H9 (cell line): Measurements from ENCODE around the gene DNM1. TPM values are rescaled to one million over a fixed set of nuclear protein-coding genes. Genes with fewer than 3 reads are reported as not detected.

Experiments
- DNase-seq: peaks from one replicate; pipeline ENCODE4 v3.0.0-alpha.2; 2017
- H2AFZ ChIP-seq: one replicate; pipeline ENCODE4 v1.6.1; 2013; ENCODE audit warnings: mild to moderate bottlenecking, low read length, control low read depth, moderate library complexity
- H2AK5ac ChIP-seq: 2 replicates; pipeline ENCODE4 v1.6.1; 2013; ENCODE audit warnings: low read length, control low read depth, mixed read lengths; ENCODE audit not compliant: insufficient read length
- H2BK120ac ChIP-seq: one replicate; pipeline ENCODE4 v1.6.1; 2013; ENCODE audit warnings: low read depth, mild to moderate bottlenecking, low read length, control low read depth, inconsistent platforms; ENCODE audit not compliant: poor library complexity, severe bottlenecking
- H2BK12ac ChIP-seq: 2 replicates; pipeline ENCODE4 v1.6.1; 2013; ENCODE audit warnings: low read length, control low read depth, mixed read lengths, low read depth; ENCODE audit not compliant: insufficient read length
- H2BK15ac ChIP-seq: 2 replicates; pipeline ENCODE4 v1.6.1; 2013; ENCODE audit warnings: low read depth, low read length, control low read depth
- H2BK20ac ChIP-seq: one replicate; pipeline ENCODE4 v1.6.1; 2013; ENCODE audit warnings: low read depth, mild to moderate bottlenecking, low read length, control low read depth, inconsistent platforms; ENCODE audit not compliant: poor library complexity, severe bottlenecking
- H2BK5ac ChIP-seq: 2 replicates; pipeline ENCODE4 v1.6.1; 2013; ENCODE audit warnings: low read length, control low read depth, mixed read lengths; ENCODE audit not compliant: insufficient read length
- H3K14ac ChIP-seq: 2 replicates; pipeline ENCODE4 v1.6.1; 2013; ENCODE audit warnings: low read length, control low read depth; ENCODE audit not compliant: insufficient read depth
- H3K18ac ChIP-seq: 2 replicates; pipeline ENCODE4 v1.6.1; 2013; ENCODE audit warnings: low read depth, mild to moderate bottlenecking, mixed read lengths, low read length, control low read depth; ENCODE audit not compliant: insufficient read length
- H3K23ac ChIP-seq: 2 replicates; pipeline ENCODE4 v1.6.1; 2013; ENCODE audit warnings: low read length, control low read depth, mixed read lengths, low read depth; ENCODE audit not compliant: insufficient read length
- H3K23me2 ChIP-seq: 2 replicates; pipeline ENCODE4 v1.6.1; 2013; ENCODE audit warnings: low read depth, mild to moderate bottlenecking, mixed read lengths, low read length, control low read depth; ENCODE audit not compliant: insufficient read length, poor library complexity, severe bottlenecking
- H3K27ac ChIP-seq: 2 replicates; pipeline ENCODE4 v1.5.1; 2013; ENCODE audit warnings: low read length, control low read depth, mixed read lengths, low read depth; ENCODE audit not compliant: insufficient read length
- H3K27me3 ChIP-seq: 2 replicates; pipeline ENCODE4 v1.6.1; 2013; ENCODE audit warnings: low read length, control low read depth, inconsistent platforms; ENCODE audit not compliant: insufficient read depth
- H3K4ac ChIP-seq: 2 replicates; pipeline ENCODE4 v1.6.1; 2013; ENCODE audit warnings: low read depth, mild to moderate bottlenecking, control low read depth, inconsistent platforms, low read length, moderate library complexity
- H3K4me1 ChIP-seq: 2 replicates; pipeline ENCODE4 v1.6.1; 2013; ENCODE audit warnings: low read length, control low read depth, inconsistent platforms; ENCODE audit not compliant: insufficient read depth
- H3K4me2 ChIP-seq: 2 replicates; pipeline ENCODE4 v1.6.1; 2013; ENCODE audit warnings: low read length, control low read depth, mixed read lengths; ENCODE audit not compliant: insufficient read length, insufficient read depth
- H3K56ac ChIP-seq: 2 replicates; pipeline ENCODE4 v1.6.1; 2013; ENCODE audit warnings: low read depth, mild to moderate bottlenecking, mixed read lengths, low read length, control low read depth; ENCODE audit not compliant: insufficient read length
- H3K79me1 ChIP-seq: 2 replicates; pipeline ENCODE4 v1.6.1; 2013; ENCODE audit warnings: low read depth, mild to moderate bottlenecking, moderate library complexity, low read length, control low read depth, inconsistent platforms; ENCODE audit not compliant: insufficient read depth, poor library complexity, severe bottlenecking
- H3K79me2 ChIP-seq: 2 replicates; pipeline ENCODE4 v1.6.1; 2013; ENCODE audit warnings: low read length, control low read depth, inconsistent platforms; ENCODE audit not compliant: insufficient read depth
- H3K9ac ChIP-seq: 2 replicates; pipeline ENCODE4 v1.6.1; 2013; ENCODE audit warnings: low read length, control low read depth, mixed read lengths; ENCODE audit not compliant: insufficient read length; ENCODE audit errors: extremely low read depth
- H3K9me3 ChIP-seq: one replicate; pipeline ENCODE4 v1.6.1; 2013; ENCODE audit warnings: low read depth, low read length, inconsistent platforms; ENCODE audit not compliant: control insufficient read depth
- H3T11ph ChIP-seq: one replicate; pipeline ENCODE4 v1.6.1; 2013; ENCODE audit warnings: mild to moderate bottlenecking, low read length, control low read depth, inconsistent platforms
- H4K20me1 ChIP-seq: one replicate; pipeline ENCODE4 v1.6.1; 2013; ENCODE audit not compliant: control insufficient read depth, insufficient read length, insufficient read depth
- H4K5ac ChIP-seq: 2 replicates; pipeline ENCODE4 v1.6.1; 2013; ENCODE audit warnings: low read depth, mild to moderate bottlenecking, mixed read lengths, low read length, control low read depth; ENCODE audit not compliant: insufficient read length
- H4K8ac ChIP-seq: replicated peaks from 2 replicates; pipeline ENCODE4 v1.6.1; 2013; ENCODE audit warnings: low read length, control low read depth, mixed read lengths, low read depth; ENCODE audit not compliant: insufficient read length
- H4K91ac ChIP-seq: 2 replicates; pipeline ENCODE4 v1.6.1; 2013; ENCODE audit warnings: low read depth, mild to moderate bottlenecking, moderate library complexity, mixed read lengths, low read length, control low read depth; ENCODE audit not compliant: insufficient read length
- H3K27ac Mint-ChIP-seq, 3 experiments: 2 replicates in 2 of 3; 3 replicates in 1 of 3; pipeline ENCODE4 v1.8.0; 2020 to 2021; ENCODE audit warnings: mixed read lengths in 3 of 3, mild to moderate bottlenecking in 1 of 3, moderate library complexity in 1 of 3
- H3K27me3 Mint-ChIP-seq: 2 replicates; pipeline ENCODE4 v1.8.0; 2021; ENCODE audit warnings: low read depth, mild to moderate bottlenecking, moderate library complexity, mixed read lengths
- H3K36me3 Mint-ChIP-seq, 3 experiments: 2 replicates in 2 of 3; 3 replicates in 1 of 3; pipeline ENCODE4 v1.8.0; 2020 to 2021; ENCODE audit warnings: low read depth in 3 of 3, mixed read lengths in 3 of 3; ENCODE audit not compliant: insufficient read depth in 1 of 3
- H3K4me1 Mint-ChIP-seq, 2 experiments: 2 replicates each; pipeline ENCODE4 v1.8.0; 2020; ENCODE audit warnings: mixed read lengths in 2 of 2
- H3K4me3 Mint-ChIP-seq, 2 experiments: 2 replicates in 1 of 2; 3 replicates in 1 of 2; pipeline ENCODE4 v1.8.0; 2020 to 2021; ENCODE audit warnings: mild to moderate bottlenecking in 2 of 2, mixed read lengths in 2 of 2, moderate library complexity in 1 of 2
- H3K9me3 Mint-ChIP-seq, 2 experiments: 2 replicates in 1 of 2; 3 replicates in 1 of 2; pipeline ENCODE4 v1.8.0; 2020; ENCODE audit warnings: mild to moderate bottlenecking in 2 of 2, mixed read lengths in 2 of 2, moderate library complexity in 1 of 2
- WGBS: extraction: QIAGEN DNeasy Blood & Tissue Kit; methylation state at CpG from one replicate; pipeline ENCODE4 v1.1.7; 2013; ENCODE audit warnings: missing lambda C conversion rate, low lambda C conversion rate, mixed read lengths; ENCODE audit not compliant: insufficient read length; ENCODE audit errors: extremely low coverage; 5-methylcytosine and 5-hydroxymethylcytosine counted together
- total RNA-seq: library from RNA; stranded (reverse); gene quantifications from 2 replicates; pipeline ENCODE4 v1.2.1, GENCODE V29; 2021
- TF ChIP-seq, protein P1 (sequence below): fragments of 200-600 bp; sonication (generic); conservative IDR thresholded peaks from 3 replicates; pipeline ENCODE4 v1.8.0; 2021; ENCODE audit warnings: antibody characterized with exemption, mild to moderate bottlenecking

The DNM1 gene
- total RNA-seq, 1 experiment from 2014 or later: 58.0 TPM

DNA sequence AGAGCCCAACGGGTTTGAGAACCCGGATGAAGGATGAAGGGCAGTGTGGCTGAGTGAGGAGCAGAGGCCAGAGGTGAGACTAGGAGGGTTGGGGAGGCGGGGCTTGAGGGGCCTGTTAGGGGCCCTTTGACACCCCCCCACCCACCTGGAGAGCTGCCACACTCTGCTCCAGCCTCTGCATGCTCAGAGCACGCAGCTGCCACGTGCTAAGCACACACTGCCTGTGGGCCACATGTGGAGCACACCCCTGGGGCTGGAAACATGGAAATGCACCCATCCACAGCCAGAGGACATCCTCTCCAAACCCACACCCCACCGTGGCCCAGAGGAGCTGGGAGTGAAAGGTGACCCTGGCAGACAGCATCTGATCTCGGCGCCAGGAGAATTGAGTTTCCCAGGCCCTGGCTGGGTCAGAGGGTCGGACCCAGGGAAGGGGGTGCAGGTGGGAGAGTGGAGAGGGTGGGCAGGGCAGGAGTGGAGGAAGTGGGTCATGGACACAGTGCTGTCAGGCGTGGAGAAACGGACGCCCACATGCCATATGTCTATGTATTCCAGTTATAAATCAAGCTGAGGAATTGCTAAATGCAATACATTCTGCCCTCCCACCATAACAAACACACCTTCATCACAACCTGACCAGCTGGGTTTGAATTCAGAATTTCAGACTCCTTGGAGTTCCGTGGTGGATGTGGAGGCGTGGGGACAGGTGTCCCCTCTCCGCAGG, 5.9 kb downstream of the DNM1 start:
- Histone ChIP-seq H3K27me3 (no peaks in the 10 kb centered on the region), H4K5ac (no peak overlapping the region), H2BK12ac (no peak overlapping the region), H3K9me3 (no peaks in the 10 kb centered on the region), H4K8ac (no peak overlapping the region), H2BK120ac (no peak overlapping the region), H3K4me2 (no peak overlapping the region), H3K9ac (no peak overlapping the region), H3K27ac (no peak overlapping the region), H3K56ac (no peak overlapping the region), H2AFZ (no peak overlapping the region), H3K4ac (no peak overlapping the region), H4K91ac (no peak overlapping the region), H2AK5ac (no peak overlapping the region), H2BK15ac (no peak overlapping the region), H3K79me2 (no peaks in the 10 kb centered on the region), H3K79me1 (no peaks in the 10 kb centered on the region), H3K4me1 (peaks cover 4% of the 10 kb centered on the region; the same call in 1 of the 2 replicates), H3T11ph (no peak overlapping the region), H3K23ac (no peak overlapping the region), H3K23me2 (peaks cover 7% of the 10 kb centered on the region), H3K18ac (no peak overlapping the region), H4K20me1 (no peaks in the 10 kb centered on the region), H2BK5ac (no peak overlapping the region), H2BK20ac (no peak overlapping the region), H3K14ac (no peak overlapping the region)
- Mint-ChIP-seq H3K27ac (no peak overlapping the region), H3K9me3 (no peaks in the 10 kb centered on the region), H3K4me1 (peaks cover 9 to 11% of the 10 kb centered on the region in 2 experiments), H3K4me3 (no peak overlapping the region), H3K36me3 (peaks cover 3 to 8% (median 7%) of the 10 kb centered on the region in 3 experiments; a peak in 4 of 7 replicates), H3K27me3 (no peaks in the 10 kb centered on the region; the same call in 1 of the 2 replicates)
- WGBS: no CpG with 5 or more reads among the region's 15 CpGs
- no peak for DNase-seq
- TF ChIP-seq, protein P1, sequence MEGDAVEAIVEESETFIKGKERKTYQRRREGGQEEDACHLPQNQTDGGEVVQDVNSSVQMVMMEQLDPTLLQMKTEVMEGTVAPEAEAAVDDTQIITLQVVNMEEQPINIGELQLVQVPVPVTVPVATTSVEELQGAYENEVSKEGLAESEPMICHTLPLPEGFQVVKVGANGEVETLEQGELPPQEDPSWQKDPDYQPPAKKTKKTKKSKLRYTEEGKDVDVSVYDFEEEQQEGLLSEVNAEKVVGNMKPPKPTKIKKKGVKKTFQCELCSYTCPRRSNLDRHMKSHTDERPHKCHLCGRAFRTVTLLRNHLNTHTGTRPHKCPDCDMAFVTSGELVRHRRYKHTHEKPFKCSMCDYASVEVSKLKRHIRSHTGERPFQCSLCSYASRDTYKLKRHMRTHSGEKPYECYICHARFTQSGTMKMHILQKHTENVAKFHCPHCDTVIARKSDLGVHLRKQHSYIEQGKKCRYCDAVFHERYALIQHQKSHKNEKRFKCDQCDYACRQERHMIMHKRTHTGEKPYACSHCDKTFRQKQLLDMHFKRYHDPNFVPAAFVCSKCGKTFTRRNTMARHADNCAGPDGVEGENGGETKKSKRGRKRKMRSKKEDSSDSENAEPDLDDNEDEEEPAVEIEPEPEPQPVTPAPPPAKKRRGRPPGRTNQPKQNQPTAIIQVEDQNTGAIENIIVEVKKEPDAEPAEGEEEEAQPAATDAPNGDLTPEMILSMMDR: no peak
